GM12878 (cell line): Measurements from ENCODE around the gene WDR26. TPM values are rescaled to one million over a fixed set of nuclear protein-coding genes. Genes with fewer than 3 reads are reported as not detected.

Experiments used
- BCL11A ChIP-seq: IDR thresholded peaks from 2 replicates; pipeline ENCODE4 v1.6.1; 2011; ENCODE audit warnings: low read depth, low read length
- CEBPB ChIP-seq, 2 experiments: fragments of 150-350 bp in 1 of 2; IDR thresholded peaks; 2 replicates each; pipeline ENCODE4 v1.6.1; 2012 to 2014; ENCODE audit warnings: low read depth in 2 of 2, low read length in 2 of 2, borderline replicate concordance in 1 of 2, inconsistent platforms in 1 of 2
- CHD4 ChIP-seq: fragments of 200-600 bp; sonication (generic); IDR thresholded peaks from 2 replicates; pipeline ENCODE4 v1.6.1; 2016; ENCODE audit warnings: mild to moderate bottlenecking
- E4F1 ChIP-seq: fragments of 450-650 bp; IDR thresholded peaks from 2 replicates; pipeline ENCODE4 v1.6.1; 2018; ENCODE audit warnings: borderline replicate concordance, mild to moderate bottlenecking; ENCODE audit not compliant: partially characterized antibody
- ESRRA ChIP-seq: IDR thresholded peaks from 2 replicates; pipeline ENCODE4 v1.6.1; 2012; ENCODE audit warnings: mild to moderate bottlenecking, low read length, improper control_type of control experiment
- ETV6 ChIP-seq, 2 experiments: fragments of 450-650 bp in 1 of 2; IDR thresholded peaks in 1 of 2; conservative IDR thresholded peaks in 1 of 2; 2 replicates each; pipeline ENCODE4 v1.6.1; 2014; ENCODE audit warnings: antibody characterized with exemption in 1 of 2, borderline replicate concordance in 1 of 2, low read depth in 1 of 2, mild to moderate bottlenecking in 1 of 2, moderate library complexity in 1 of 2
- HDAC2 ChIP-seq: fragments of 200-600 bp; sonication (generic); IDR thresholded peaks from 2 replicates; pipeline ENCODE4 v1.6.1; 2017
- KLF5 ChIP-seq: fragments of 450-650 bp; IDR thresholded peaks from 2 replicates; pipeline ENCODE4 v1.6.1; 2014; ENCODE audit warnings: mild to moderate bottlenecking; ENCODE audit not compliant: partially characterized antibody
- MTA2 ChIP-seq: fragments of 450-650 bp; IDR thresholded peaks from 2 replicates; pipeline ENCODE4 v1.6.1; 2016; ENCODE audit warnings: low read depth, mild to moderate bottlenecking, moderate library complexity
- MYC ChIP-seq: IDR thresholded peaks from 2 replicates; pipeline ENCODE4 v1.6.1; 2011; ENCODE audit warnings: mild to moderate bottlenecking, low read length, moderate library complexity, inconsistent platforms; ENCODE audit not compliant: insufficient read depth, insufficient replicate concordance, insufficient read length, severe bottlenecking
- RAD21 ChIP-seq: IDR thresholded peaks from 2 replicates; pipeline ENCODE4 v1.6.1; 2011; ENCODE audit warnings: mild to moderate bottlenecking, low read depth, low read length, moderate library complexity; ENCODE audit not compliant: insufficient read depth
- SMAD1 ChIP-seq: fragments of 450-650 bp; IDR thresholded peaks from 2 replicates; pipeline ENCODE4 v1.6.1; 2018; ENCODE audit warnings: mild to moderate bottlenecking, low read depth; ENCODE audit not compliant: partially characterized antibody
- STAT3 ChIP-seq: IDR thresholded peaks from 2 replicates; pipeline ENCODE4 v1.6.1; 2011; ENCODE audit warnings: low read depth, low read length, improper control_type of control experiment
- ZBTB33 ChIP-seq: fragments of 450-650 bp; IDR thresholded peaks from 2 replicates; pipeline ENCODE4 v1.6.1; 2017; ENCODE audit warnings: mild to moderate bottlenecking
- polyA plus RNA-seq, 11 experiments: library from polyadenylated mRNA; depleted of rRNA in 4 of 11; unstranded in 6 of 11; stranded (reverse) in 5 of 11; fragments of >200 nt; fragmentation: Nextera tagmentation in 4 of 11; fragmentation: Illumina TruSeq in 1 of 11; extraction: Ambion mirVana in 4 of 11; extraction: Trizol in 1 of 11; gene quantifications; 1 replicate in 1 of 11; 2 replicates in 10 of 11; pipeline versions ENCODE4 v1.2.1 to v1.2.3, GENCODE V29; 2011 to 2016; ENCODE audit warnings: inconsistent platforms in 2 of 11, missing spikeins in 2 of 11, low read depth in 1 of 11
- total RNA-seq, 4 experiments: library from RNA; depleted of rRNA in 3 of 4; stranded (reverse); fragments of >200 nt in 3 of 4; fragmentation: Illumina TruSeq in 1 of 4; extraction: Trizol in 1 of 4; gene quantifications; 2 replicates each; pipeline versions ENCODE4 v1.2.1 to v1.2.3, GENCODE V29; 2013 to 2021
- TF ChIP-seq, protein P1 (sequence below): fragments of 450-650 bp; IDR thresholded peaks from 2 replicates; pipeline ENCODE4 v1.6.1; 2018; ENCODE audit warnings: mild to moderate bottlenecking, low read depth, moderate library complexity; ENCODE audit not compliant: partially characterized antibody
- TF ChIP-seq, protein P2 (sequence below): IDR thresholded peaks from 2 replicates; pipeline ENCODE4 v1.6.1; 2011; ENCODE audit warnings: borderline replicate concordance, low read depth, mild to moderate bottlenecking, moderate library complexity, mixed read lengths, low read length; ENCODE audit not compliant: insufficient read depth; ENCODE audit errors: extremely low read length

WDR26 gene
- total and polyA plus RNA-seq, 10 of the 15 experiments (the other 5 are each of a cell fraction or from before 2014, with no cell fraction given), result 6.6 to 47.0 (median 24.4) TPM

DNA sequence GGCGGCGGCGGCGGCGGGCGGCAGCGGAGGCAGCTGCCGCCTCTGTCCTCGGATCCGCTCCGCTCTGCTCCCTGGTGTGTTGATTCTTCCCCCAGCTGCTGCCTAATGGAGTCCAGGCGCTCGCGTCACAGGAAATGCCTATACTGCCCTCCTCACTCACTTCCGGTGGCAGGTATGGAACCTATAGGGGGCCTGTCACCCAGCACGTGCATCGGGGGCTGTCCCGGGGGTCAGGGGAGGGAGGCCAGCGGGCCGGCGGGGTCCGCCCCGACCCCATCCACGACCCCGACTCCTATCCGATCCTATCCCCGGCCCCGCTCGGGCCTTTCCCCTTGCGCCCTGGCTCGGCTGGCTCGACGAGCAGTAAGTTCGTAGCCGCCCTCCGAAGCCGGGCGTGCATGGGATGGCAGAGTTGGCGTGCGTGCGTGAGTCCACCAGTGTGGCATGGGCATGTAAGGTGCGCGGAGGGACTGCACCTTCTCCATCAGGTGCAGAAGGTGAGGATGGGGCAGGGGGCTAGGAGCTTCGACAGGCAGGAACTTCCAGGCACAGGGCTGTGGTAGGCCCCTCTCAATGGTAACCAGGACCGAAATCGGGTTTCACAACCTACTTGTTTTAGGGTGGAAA is at the start of gene WDR26 (continued):
- TF ChIP-seq STAT3 (no peak), MTA2 (peak; percentile 45; the same call in 1 of the 2 replicates), ESRRA (no peak), E4F1 (no peak), SMAD1 (no peak), MYC (peak; percentile 92), KLF5 (no peak), ETV6 (conservative IDR thresholded peaks at IDR 0.05 in 1 of 2, IDR thresholded peaks at IDR 0.05 in 1 of 2; ENCODE audit: borderline replicate concordance in 1 of 2, low read depth in 1 of 2) (no peak), ZBTB33 (no peak), CEBPB (IDR thresholded peaks at IDR 0.05; ENCODE audit: borderline replicate concordance in 1 of 2, low read depth in 2 of 2, low read length in 2 of 2) (no peak), BCL11A (no peak), HDAC2 (no peak), RAD21 (no peak), CHD4 (no peak)
- TF ChIP-seq, protein P1, sequence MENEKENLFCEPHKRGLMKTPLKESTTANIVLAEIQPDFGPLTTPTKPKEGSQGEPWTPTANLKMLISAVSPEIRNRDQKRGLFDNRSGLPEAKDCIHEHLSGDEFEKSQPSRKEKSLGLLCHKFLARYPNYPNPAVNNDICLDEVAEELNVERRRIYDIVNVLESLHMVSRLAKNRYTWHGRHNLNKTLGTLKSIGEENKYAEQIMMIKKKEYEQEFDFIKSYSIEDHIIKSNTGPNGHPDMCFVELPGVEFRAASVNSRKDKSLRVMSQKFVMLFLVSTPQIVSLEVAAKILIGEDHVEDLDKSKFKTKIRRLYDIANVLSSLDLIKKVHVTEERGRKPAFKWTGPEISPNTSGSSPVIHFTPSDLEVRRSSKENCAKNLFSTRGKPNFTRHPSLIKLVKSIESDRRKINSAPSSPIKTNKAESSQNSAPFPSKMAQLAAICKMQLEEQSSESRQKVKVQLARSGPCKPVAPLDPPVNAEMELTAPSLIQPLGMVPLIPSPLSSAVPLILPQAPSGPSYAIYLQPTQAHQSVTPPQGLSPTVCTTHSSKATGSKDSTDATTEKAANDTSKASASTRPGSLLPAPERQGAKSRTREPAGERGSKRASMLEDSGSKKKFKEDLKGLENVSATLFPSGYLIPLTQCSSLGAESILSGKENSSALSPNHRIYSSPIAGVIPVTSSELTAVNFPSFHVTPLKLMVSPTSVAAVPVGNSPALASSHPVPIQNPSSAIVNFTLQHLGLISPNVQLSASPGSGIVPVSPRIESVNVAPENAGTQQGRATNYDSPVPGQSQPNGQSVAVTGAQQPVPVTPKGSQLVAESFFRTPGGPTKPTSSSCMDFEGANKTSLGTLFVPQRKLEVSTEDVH, result no peak
- TF ChIP-seq, protein P2, sequence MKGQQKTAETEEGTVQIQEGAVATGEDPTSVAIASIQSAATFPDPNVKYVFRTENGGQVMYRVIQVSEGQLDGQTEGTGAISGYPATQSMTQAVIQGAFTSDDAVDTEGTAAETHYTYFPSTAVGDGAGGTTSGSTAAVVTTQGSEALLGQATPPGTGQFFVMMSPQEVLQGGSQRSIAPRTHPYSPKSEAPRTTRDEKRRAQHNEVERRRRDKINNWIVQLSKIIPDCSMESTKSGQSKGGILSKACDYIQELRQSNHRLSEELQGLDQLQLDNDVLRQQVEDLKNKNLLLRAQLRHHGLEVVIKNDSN, result peak; percentile 80
